Esophagus muscularis mucosa (tissue), 4 donors: ENCODE results near the gene SLC7A7. TPM values are rescaled to one million over a fixed set of nuclear protein-coding genes. Genes with fewer than 3 reads are reported as not detected.
"Not testable (repeated sequence)": the region's sequence is repeated elsewhere in the genome, so short reads cannot be mapped to it uniquely, and the experiment has no call there.

ENCODE experiments used
- DNase-seq: peaks from one replicate; pipeline ENCODE4 v3.0.0-alpha.2; 2017; ENCODE audit errors: extremely low spot score
- H3K27ac ChIP-seq, 4 donors: fragments of 200-600 bp; sonication (generic); replicated peaks in 1 of 4; 1 replicate in 3 of 4; 2 replicates in 1 of 4; pipeline ENCODE4 v1.5.1; 2016 to 2019; ENCODE audit warnings: mild to moderate bottlenecking in 1 of 4
- H3K27me3 ChIP-seq, 4 donors: fragments of 200-600 bp; sonication (generic); one replicate each; pipeline versions ENCODE4 v1.5.1 to v1.6.0; 2016 to 2019
- H3K36me3 ChIP-seq, 4 donors: fragments of 200-600 bp; sonication (generic); one replicate each; pipeline ENCODE4 v1.5.1; 2016 to 2019
- H3K4me1 ChIP-seq, 4 donors: fragments of 200-600 bp; sonication (generic); one replicate each; pipeline ENCODE4 v1.5.1; 2016 to 2019
- H3K4me3 ChIP-seq, 4 donors: fragments of 200-600 bp; sonication (generic); 1 replicate in 2 of 4; 2 replicates in 2 of 4; pipeline ENCODE4 v1.5.1; 2016 to 2019; ENCODE audit warnings: mild to moderate bottlenecking in 4 of 4, moderate library complexity in 1 of 4
- H3K9me3 ChIP-seq, 4 donors: fragments of 200-600 bp; sonication (generic); 1 replicate in 3 of 4; 2 replicates in 1 of 4; pipeline ENCODE4 v1.5.1; 2016 to 2019
- CTCF ChIP-seq, 3 experiments: fragments of 200-600 bp in 2 of 3; fragments of 450-650 bp in 1 of 3; sonication (generic) in 2 of 3; IDR thresholded peaks; one replicate each; pipeline ENCODE4 v1.5.1; 2017 to 2019; ENCODE audit warnings: antibody characterized with exemption in 3 of 3, mild to moderate bottlenecking in 2 of 3, moderate library complexity in 1 of 3
- EP300 ChIP-seq: sonication (generic); formaldehyde crosslinking; IDR thresholded peaks from one replicate; pipeline ENCODE4 v1.6.1; 2017; ENCODE audit warnings: antibody characterized with exemption
- POLR2A ChIP-seq: fragments of 450-650 bp; IDR thresholded peaks from one replicate; pipeline ENCODE4 v1.6.1; 2017; ENCODE audit warnings: antibody characterized with exemption, moderate library complexity, mild to moderate bottlenecking, low read depth
- POLR2AphosphoS5 ChIP-seq, 2 donors: sonication (generic); formaldehyde crosslinking; IDR thresholded peaks; one replicate each; pipeline ENCODE4 v1.6.1; 2017; ENCODE audit warnings: antibody characterized with exemption in 2 of 2
- WGBS: methylation state at CpG from one replicate; pipeline ENCODE4 v1.1.5; 2018; 5-methylcytosine and 5-hydroxymethylcytosine counted together
- intact Hi-C: fragments of 100-400 bp; cut with DNase I; formaldehyde crosslinking; loops from one replicate; pipeline ENCODE4 v1.15.1; 2023
- total RNA-seq, 4 donors: library from RNA; depleted of rRNA; stranded (reverse); fragments of >200 nt; gene quantifications; one replicate each; pipeline versions ENCODE4 v1.1.0 to v1.2.1, GENCODE V29; 2016

The SLC7A7 gene
- total RNA-seq, 4 donors from 2014 or later = 9.6 to 22.9 (median 15.3) TPM

- no peaks in the 10 kb centered on the region for H3K27me3 ChIP-seq
- H3K9me3 ChIP-seq = no peaks in the 10 kb centered on the region
- H3K36me3 ChIP-seq = peaks cover 0 to 4% (median 0%) of the 10 kb centered on the region in 4 donors
- no peak overlapping the region for H3K27ac ChIP-seq
- DNase-seq = no peak
- no peak overlapping the region for H3K4me3 ChIP-seq
- intact Hi-C loops = no loop called here
- TF ChIP-seq CTCF (IDR thresholded peaks at IDR 0.05) (no peak), POLR2A (no peak), EP300 (no peak), POLR2AphosphoS5 (IDR thresholded peaks at IDR 0.05) (no peak)
- 81% methylated on average over 2 of the region's 2 CpGs for WGBS
- no peaks in the 10 kb centered on the region for H3K4me1 ChIP-seq
Observed at GRCh38 chr14:22780105-22780679, 35.0 kb downstream of the SLC7A7 start.

- 89% methylated on average over 2 of the region's 2 CpGs for WGBS
- intact Hi-C loops = no loop called here
- TF ChIP-seq POLR2A (no peak), CTCF (IDR thresholded peaks at IDR 0.05) (no peak), EP300 (no peak), POLR2AphosphoS5 (IDR thresholded peaks at IDR 0.05) (no peak)
- Histone ChIP-seq H3K4me1 (no peaks in the 10 kb centered on the region), H3K9me3 (no peaks in the 10 kb centered on the region), H3K27me3 (no peaks in the 10 kb centered on the region), H3K4me3 (no peak overlapping the region), H3K36me3 (peaks cover 3 to 16% (median 13%) of the 10 kb centered on the region in 4 donors), H3K27ac (no peak overlapping the region)
- DNase-seq = no peak
Observed at GRCh38 chr14:22778084-22778483, 37.2 kb downstream of the SLC7A7 start.

GRCh38 chr14:22776849-22777248 lies 38.4 kb downstream of the SLC7A7 start:
- H3K27me3 ChIP-seq, H3K9me3 ChIP-seq, H3K4me3 ChIP-seq, H3K4me1 ChIP-seq, DNase-seq, H3K27ac ChIP-seq, intact Hi-C loops: not testable (repeated sequence)
- 95% methylated on average over 8 of the region's 8 CpGs for WGBS
- peaks cover 7 to 27% (median 20%) of the 10 kb centered on the region in 4 donors for H3K36me3 ChIP-seq

GRCh38 chr14:22776215-22776614 lies 39.0 kb downstream of the SLC7A7 start:
- Histone ChIP-seq H3K4me3 (no peak overlapping the region), H3K27me3 (no peaks in the 10 kb centered on the region), H3K4me1 (no peaks in the 10 kb centered on the region), H3K9me3 (no peaks in the 10 kb centered on the region), H3K36me3 (peaks cover 13 to 33% (median 27%) of the 10 kb centered on the region in 4 donors), H3K27ac (no peak overlapping the region)
- DNase-seq = no peak
- WGBS = 98% methylated on average over 2 of the region's 2 CpGs
- intact Hi-C loops = no loop called here
- TF ChIP-seq POLR2AphosphoS5 (IDR thresholded peaks at IDR 0.05) = no peak
- TF ChIP-seq CTCF (IDR thresholded peaks at IDR 0.05) = no peak
- no peak for TF ChIP-seq EP300
- TF ChIP-seq POLR2A = no peak

GRCh38 chr14:22774011-22774706 lies 41.1 kb downstream of the SLC7A7 start:
- H3K27ac ChIP-seq = no peak overlapping the region
- H3K4me1 ChIP-seq = peaks cover 0 to 2% (median 0%) of the 10 kb centered on the region in 4 donors
- no peak for DNase-seq
- TF ChIP-seq POLR2A (no peak), POLR2AphosphoS5 (IDR thresholded peaks at IDR 0.05) (no peak), CTCF (IDR thresholded peaks at IDR 0.05) (no peak)
- intact Hi-C loops = no loop called here
- no peak overlapping the region for H3K4me3 ChIP-seq
- H3K9me3 ChIP-seq = no peaks in the 10 kb centered on the region
- 91% methylated on average over 10 of the region's 10 CpGs for WGBS
- H3K36me3 ChIP-seq = peaks cover 32 to 54% (median 47%) of the 10 kb centered on the region in 4 donors
- no peaks in the 10 kb centered on the region for H3K27me3 ChIP-seq
